Umbilical cord (tissue), 2 donors: ENCODE data around the gene CA12. TPM values are rescaled to one million over a fixed set of nuclear protein-coding genes. Genes with fewer than 3 reads are reported as not detected.

Experiments used
- DNase-seq: peaks from one replicate; pipeline ENCODE4 v3.0.0-alpha.2; 2015; ENCODE audit warnings: low spot score
- total RNA-seq: library from RNA; depleted of rRNA; stranded (reverse); fragments of >200 nt; gene quantifications from one replicate; pipeline ENCODE4 v1.2.3, GENCODE V29; 2014; ENCODE audit warnings: low replicate concordance; ENCODE audit not compliant: insufficient read depth

The CA12 gene
- total RNA-seq, 1 donor from 2014 or later: 46.9 TPM

GRCh38 chr15:63308947-63309346 lies 72.7 kb downstream of the CA12 start:
- DNase-seq: no peak

GRCh38 chr15:63308491-63308890 lies 73.2 kb downstream of the CA12 start:
- no peak for DNase-seq

- DNase-seq: no peak
Observed at GRCh38 chr15:63306492-63307073, 75.1 kb downstream of the CA12 start.

- DNase-seq: no peak
Observed at GRCh38 chr15:63305260-63305659, 76.4 kb downstream of the CA12 start.

GRCh38 chr15:63301088-63301487 lies 80.6 kb downstream of the CA12 start:
- no peak for DNase-seq

GRCh38 chr15:63299943-63300575 lies 81.6 kb downstream of the CA12 start:
- no peak for DNase-seq

GRCh38 chr15:63296195-63296594 lies 85.5 kb downstream of the CA12 start:
- no peak for DNase-seq

- no peak for DNase-seq
Observed at GRCh38 chr15:63295341-63295740, 86.3 kb downstream of the CA12 start.

GRCh38 chr15:63294359-63294758 lies 87.3 kb downstream of the CA12 start:
- no peak for DNase-seq

- no peak for DNase-seq
Observed at GRCh38 chr15:63292771-63293170, 88.9 kb downstream of the CA12 start.

- no peak for DNase-seq
Observed at GRCh38 chr15:63292241-63292640, 89.4 kb downstream of the CA12 start.

- peak; percentile 45 for DNase-seq
Observed at GRCh38 chr15:63291507-63291906, 90.1 kb downstream of the CA12 start.

- DNase-seq: peak; percentile 77
Observed at GRCh38 chr15:63288778-63289378, 92.8 kb downstream of the CA12 start.

GRCh38 chr15:63288342-63288741 lies 93.3 kb downstream of the CA12 start:
- DNase-seq: no peak

GRCh38 chr15:63287109-63287508 lies 94.5 kb downstream of the CA12 start:
- DNase-seq: no peak

- DNase-seq: no peak
Observed at GRCh38 chr15:63284335-63284734, 97.3 kb downstream of the CA12 start.

GRCh38 chr15:63283126-63283525 lies 98.5 kb downstream of the CA12 start:
- no peak for DNase-seq

- peak; percentile 20 for DNase-seq
Observed at GRCh38 chr15:63277893-63278456, 103.7 kb downstream of the CA12 start.

- peak; percentile 86 for DNase-seq
Observed at GRCh38 chr15:63277038-63277892, 104.4 kb downstream of the CA12 start, which contains the start of gene APH1B. Gene APH1B, plus strand, starts transcription at chr15:63277605. Its CDS starts 19 bp downstream, at chr15:63277624.

- no peak for DNase-seq
Observed at GRCh38 chr15:63276342-63277037, 105.2 kb downstream of the CA12 start.

GRCh38 chr15:63274427-63274826 lies 107.2 kb downstream of the CA12 start:
- DNase-seq: no peak
